Panc1 (cell line): Measurements from ENCODE around the gene DLG2. TPM values are rescaled to one million over a fixed set of nuclear protein-coding genes. Genes with fewer than 3 reads are reported as not detected.

Source experiments
- ATAC-seq: fragments of 200-7000 bp; cut with Tn5 transposase; 2 replicates; pipeline ENCODE4 v1.9.1; 2020; ENCODE audit warnings: mild to moderate bottlenecking, moderate library complexity
- BruUV-seq: library from RNA; stranded (reverse); fragments of 400-500 nt; replicated peaks from 2 replicates; lab custom pipeline; 2021; lab: Mats Ljungman, UMichigan
- CTCF ChIA-PET: fragments of 300-600 bp; sonication (Branson Sonifier 250); formaldehyde crosslinking; loops from one replicate; lab custom pipeline; 2022; ENCODE audit warnings: antibody characterized with exemption; lab: Charles Lee
- POLR2A ChIA-PET: fragments of 300-600 bp; sonication (Branson Sonifier 250); formaldehyde crosslinking; loops from one replicate; lab custom pipeline; 2022; ENCODE audit warnings: antibody characterized with exemption; lab: Charles Lee
- DNase-seq: peaks from one replicate; pipeline ENCODE4 v3.0.0-alpha.2; 2010; ENCODE audit warnings: low read depth, low spot score
- H3K27ac ChIP-seq: 2 replicates; pipeline ENCODE4 v1.5.1; 2011; ENCODE audit warnings: mild to moderate bottlenecking, low read length, inconsistent platforms
- H3K27me3 ChIP-seq: fragments of 200-500 bp; sonication (Bioruptor generic); 2 replicates; pipeline ENCODE4 v1.6.0; 2014; ENCODE audit warnings: low read length, inconsistent platforms; ENCODE audit not compliant: control insufficient read depth, insufficient read depth
- H3K36me3 ChIP-seq: fragments of 200-500 bp; sonication (Bioruptor generic); 2 replicates; pipeline ENCODE4 v1.5.1; 2014; ENCODE audit warnings: inconsistent platforms, mild to moderate bottlenecking, low read length, moderate library complexity; ENCODE audit not compliant: control insufficient read depth, insufficient read depth
- H3K4me1 ChIP-seq: 2 replicates; pipeline ENCODE4 v1.5.1; 2011; ENCODE audit warnings: inconsistent platforms, mild to moderate bottlenecking, low read length, moderate library complexity; ENCODE audit not compliant: control insufficient read depth, insufficient read depth
- H3K4me3 ChIP-seq, 2 experiments: 2 replicates each; pipeline ENCODE4 v1.5.1; 2011 to 2012; ENCODE audit warnings: low read depth in 2 of 2, low read length in 2 of 2, mild to moderate bottlenecking in 2 of 2, inconsistent platforms in 1 of 2, moderate library complexity in 1 of 2
- H3K9me3 ChIP-seq: fragments of 200-500 bp; sonication (Bioruptor generic); 2 replicates; pipeline ENCODE4 v1.5.1; 2014; ENCODE audit warnings: low read depth, mild to moderate bottlenecking, inconsistent platforms, low read length, moderate library complexity; ENCODE audit not compliant: control insufficient read depth, insufficient read depth
- POLR2AphosphoS5 ChIP-seq: IDR thresholded peaks from 2 replicates; pipeline ENCODE4 v1.6.1; 2012; ENCODE audit warnings: mild to moderate bottlenecking, low read depth, low read length, moderate library complexity
- SIN3A ChIP-seq: IDR thresholded peaks from 2 replicates; pipeline ENCODE4 v1.6.1; 2012; ENCODE audit warnings: low read depth, mild to moderate bottlenecking, low read length, moderate library complexity, borderline replicate concordance; ENCODE audit not compliant: insufficient read depth
- TCF7L2 ChIP-seq: IDR thresholded peaks from 2 replicates; pipeline ENCODE4 v1.6.1; 2011; ENCODE audit warnings: mild to moderate bottlenecking, low read depth, low read length, inconsistent platforms
- in situ Hi-C: cut with HindIII; loops from 2 replicates; pipeline ENCODE4 v1.10.0; 2016; ENCODE audit warnings: low sequenced_read_pairs, low pct_unique_long_range_greater_than_20kb
- intact Hi-C: fragments of 100-400 bp; cut with micrococcal nuclease; formaldehyde crosslinking; loops from one replicate; pipeline ENCODE4 v1.10.0; 2022; ENCODE audit not compliant: unreplicated experiment
- total RNA-seq: library from RNA; stranded (reverse); gene quantifications from one replicate; pipeline ENCODE4 v1.2.1, GENCODE V29; 2021; ENCODE audit not compliant: unreplicated experiment
- TF ChIP-seq, protein P1 (sequence below): fragments of 450-650 bp; IDR thresholded peaks from 2 replicates; pipeline ENCODE4 v1.5.1; 2017; ENCODE audit warnings: mild to moderate bottlenecking
- TF ChIP-seq, protein P2 (sequence below), 2 experiments: IDR thresholded peaks; 2 replicates each; pipeline ENCODE4 v1.6.1; 2011 to 2012; ENCODE audit warnings: low read depth in 2 of 2, control low read depth in 1 of 2, low read length in 1 of 2, mild to moderate bottlenecking in 1 of 2, moderate library complexity in 1 of 2; ENCODE audit not compliant: insufficient read depth in 1 of 2

DLG2 gene
- total RNA-seq, 1 experiment from 2014 or later: 4.2 TPM

DNA sequence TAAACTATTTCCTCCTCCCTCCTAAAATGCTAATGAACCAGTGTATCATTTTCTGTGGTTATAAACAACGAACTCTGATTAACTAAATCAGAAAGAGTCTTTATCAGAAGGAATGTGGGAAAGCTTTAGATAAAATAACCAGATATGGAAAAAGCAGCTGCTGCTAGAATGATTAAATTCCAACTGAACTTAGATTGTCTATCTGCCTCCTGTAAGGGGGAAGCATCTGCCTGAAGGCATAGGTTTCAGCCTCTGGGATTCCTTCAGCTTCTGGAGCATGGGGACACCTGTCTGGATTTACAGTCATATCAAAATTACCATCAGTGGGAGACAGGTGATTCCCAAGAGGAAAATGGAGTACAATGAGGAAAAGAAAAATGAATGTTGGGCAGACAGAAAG, 1245.5 kb downstream of the DLG2 start:
- H3K27ac ChIP-seq: no peak overlapping the region
- ATAC-seq: no peak
- BruUV-seq: no TSS peak
- no peaks in the 10 kb centered on the region for H3K9me3 ChIP-seq
- no peaks in the 10 kb centered on the region for H3K27me3 ChIP-seq
- intact Hi-C loops (loop anchor here (5.0 kb wide), 2 partner anchors 146 to 544 kb away; no protein-coding TSS in a partner anchor), in situ Hi-C loops (no loop called here)
- ChIA-PET CTCF (no interaction called here), POLR2A (no interaction called here)
- no peaks in the 10 kb centered on the region for H3K36me3 ChIP-seq
- no peak overlapping the region for H3K4me3 ChIP-seq
- no peaks in the 10 kb centered on the region for H3K4me1 ChIP-seq
- TF ChIP-seq, protein P1, sequence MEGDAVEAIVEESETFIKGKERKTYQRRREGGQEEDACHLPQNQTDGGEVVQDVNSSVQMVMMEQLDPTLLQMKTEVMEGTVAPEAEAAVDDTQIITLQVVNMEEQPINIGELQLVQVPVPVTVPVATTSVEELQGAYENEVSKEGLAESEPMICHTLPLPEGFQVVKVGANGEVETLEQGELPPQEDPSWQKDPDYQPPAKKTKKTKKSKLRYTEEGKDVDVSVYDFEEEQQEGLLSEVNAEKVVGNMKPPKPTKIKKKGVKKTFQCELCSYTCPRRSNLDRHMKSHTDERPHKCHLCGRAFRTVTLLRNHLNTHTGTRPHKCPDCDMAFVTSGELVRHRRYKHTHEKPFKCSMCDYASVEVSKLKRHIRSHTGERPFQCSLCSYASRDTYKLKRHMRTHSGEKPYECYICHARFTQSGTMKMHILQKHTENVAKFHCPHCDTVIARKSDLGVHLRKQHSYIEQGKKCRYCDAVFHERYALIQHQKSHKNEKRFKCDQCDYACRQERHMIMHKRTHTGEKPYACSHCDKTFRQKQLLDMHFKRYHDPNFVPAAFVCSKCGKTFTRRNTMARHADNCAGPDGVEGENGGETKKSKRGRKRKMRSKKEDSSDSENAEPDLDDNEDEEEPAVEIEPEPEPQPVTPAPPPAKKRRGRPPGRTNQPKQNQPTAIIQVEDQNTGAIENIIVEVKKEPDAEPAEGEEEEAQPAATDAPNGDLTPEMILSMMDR: no peak
- no peak for TF ChIP-seq TCF7L2
- TF ChIP-seq POLR2AphosphoS5: no peak
- TF ChIP-seq, protein P2, sequence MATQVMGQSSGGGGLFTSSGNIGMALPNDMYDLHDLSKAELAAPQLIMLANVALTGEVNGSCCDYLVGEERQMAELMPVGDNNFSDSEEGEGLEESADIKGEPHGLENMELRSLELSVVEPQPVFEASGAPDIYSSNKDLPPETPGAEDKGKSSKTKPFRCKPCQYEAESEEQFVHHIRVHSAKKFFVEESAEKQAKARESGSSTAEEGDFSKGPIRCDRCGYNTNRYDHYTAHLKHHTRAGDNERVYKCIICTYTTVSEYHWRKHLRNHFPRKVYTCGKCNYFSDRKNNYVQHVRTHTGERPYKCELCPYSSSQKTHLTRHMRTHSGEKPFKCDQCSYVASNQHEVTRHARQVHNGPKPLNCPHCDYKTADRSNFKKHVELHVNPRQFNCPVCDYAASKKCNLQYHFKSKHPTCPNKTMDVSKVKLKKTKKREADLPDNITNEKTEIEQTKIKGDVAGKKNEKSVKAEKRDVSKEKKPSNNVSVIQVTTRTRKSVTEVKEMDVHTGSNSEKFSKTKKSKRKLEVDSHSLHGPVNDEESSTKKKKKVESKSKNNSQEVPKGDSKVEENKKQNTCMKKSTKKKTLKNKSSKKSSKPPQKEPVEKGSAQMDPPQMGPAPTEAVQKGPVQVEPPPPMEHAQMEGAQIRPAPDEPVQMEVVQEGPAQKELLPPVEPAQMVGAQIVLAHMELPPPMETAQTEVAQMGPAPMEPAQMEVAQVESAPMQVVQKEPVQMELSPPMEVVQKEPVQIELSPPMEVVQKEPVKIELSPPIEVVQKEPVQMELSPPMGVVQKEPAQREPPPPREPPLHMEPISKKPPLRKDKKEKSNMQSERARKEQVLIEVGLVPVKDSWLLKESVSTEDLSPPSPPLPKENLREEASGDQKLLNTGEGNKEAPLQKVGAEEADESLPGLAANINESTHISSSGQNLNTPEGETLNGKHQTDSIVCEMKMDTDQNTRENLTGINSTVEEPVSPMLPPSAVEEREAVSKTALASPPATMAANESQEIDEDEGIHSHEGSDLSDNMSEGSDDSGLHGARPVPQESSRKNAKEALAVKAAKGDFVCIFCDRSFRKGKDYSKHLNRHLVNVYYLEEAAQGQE (IDR thresholded peaks at IDR 0.05; ENCODE audit: insufficient read depth in 1 of 2, low read depth in 2 of 2, low read length in 1 of 2): no peak
- no peak for TF ChIP-seq SIN3A
- DNase-seq: no peak

DNA sequence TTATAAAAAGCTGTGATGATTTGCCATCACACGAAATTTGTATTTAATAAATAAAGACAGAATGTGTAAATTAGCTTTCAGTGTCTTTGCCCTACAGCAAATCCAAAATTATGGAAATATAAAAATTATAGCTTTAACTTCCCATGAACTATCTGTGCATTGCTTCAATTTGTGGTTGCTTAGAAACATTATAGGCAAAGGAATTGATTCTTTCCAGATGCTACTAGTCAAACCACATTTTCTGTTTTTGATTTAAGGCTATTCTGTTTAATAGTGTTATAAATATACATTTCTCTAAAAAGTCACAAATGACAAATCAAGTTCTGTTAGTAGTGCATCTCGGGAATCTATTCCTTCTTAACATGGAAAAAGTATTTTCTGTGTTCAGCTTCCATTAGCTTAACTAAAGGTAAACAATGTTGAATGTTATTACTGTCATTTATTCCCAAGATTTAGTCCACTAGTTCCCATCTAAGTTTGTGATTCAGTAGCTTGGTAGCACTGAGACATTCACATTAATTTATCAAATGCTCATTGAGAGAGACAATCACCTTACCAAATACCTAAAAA, 1254.7 kb downstream of the DLG2 start:
- H3K4me3 ChIP-seq: no peak overlapping the region
- no peaks in the 10 kb centered on the region for H3K9me3 ChIP-seq
- no peaks in the 10 kb centered on the region for H3K27me3 ChIP-seq
- no peak overlapping the region for H3K27ac ChIP-seq
- TF ChIP-seq TCF7L2 (no peak), SIN3A (no peak), POLR2AphosphoS5 (no peak)
- TF ChIP-seq, protein P1: no peak
- TF ChIP-seq, protein P2 (IDR thresholded peaks at IDR 0.05; ENCODE audit: insufficient read depth in 1 of 2, low read depth in 2 of 2, low read length in 1 of 2): no peak
- H3K36me3 ChIP-seq: no peaks in the 10 kb centered on the region
- H3K4me1 ChIP-seq: no peaks in the 10 kb centered on the region
- no TSS peak for BruUV-seq
- ChIA-PET CTCF (no interaction called here), POLR2A (no interaction called here)
- intact Hi-C loops (no loop called here), in situ Hi-C loops (no loop called here)
- DNase-seq: no peak
- ATAC-seq: no peak
